Dedifferentiated amniotic fluid mesenchymal stem cell (primary cell): Measurements from ENCODE around the gene SLC17A8.
"Not testable (repeated sequence)": the region's sequence is repeated elsewhere in the genome, so short reads cannot be mapped to it uniquely, and the experiment has no call there.

Experiments used
- DNase-seq: peaks from one replicate; pipeline ENCODE4 v3.0.0-alpha.2; 2016; ENCODE audit errors: extremely low spot score

The SLC17A8 gene

GRCh38 chr12:100356644-100357223, at the start of gene SLC17A8:
SLC17A8 (plus strand) TSS chr12:100357074; CDS start chr12:100357392, 318 bp downstream.
- no peak for DNase-seq

- not testable (repeated sequence) for DNase-seq
Observed at GRCh38 chr12:100308138-100308537, 48.7 kb upstream of the SLC17A8 start.

GRCh38 chr12:100311317-100311716, 45.6 kb upstream of the SLC17A8 start:
- DNase-seq: no peak

- no peak for DNase-seq
Observed at GRCh38 chr12:100317371-100317770, 39.5 kb upstream of the SLC17A8 start.

GRCh38 chr12:100324498-100324897, 32.4 kb upstream of the SLC17A8 start:
- no peak for DNase-seq

- DNase-seq: no peak
Observed at GRCh38 chr12:100326208-100326607, 30.7 kb upstream of the SLC17A8 start.

- DNase-seq: no peak
Observed at GRCh38 chr12:100329800-100330199, 27.1 kb upstream of the SLC17A8 start.

- DNase-seq: no peak
Observed at GRCh38 chr12:100331871-100332270, 25.0 kb upstream of the SLC17A8 start.

GRCh38 chr12:100332852-100333251, 24.0 kb upstream of the SLC17A8 start:
- DNase-seq: no peak

- DNase-seq: no peak
Observed at GRCh38 chr12:100337299-100337698, 19.6 kb upstream of the SLC17A8 start.

GRCh38 chr12:100337727-100338126, 19.1 kb upstream of the SLC17A8 start:
- DNase-seq: no peak

- DNase-seq: no peak
Observed at GRCh38 chr12:100339071-100339470, 17.8 kb upstream of the SLC17A8 start.

GRCh38 chr12:100342897-100343296, 14.0 kb upstream of the SLC17A8 start:
- not testable (repeated sequence) for DNase-seq

- not testable (repeated sequence) for DNase-seq
Observed at GRCh38 chr12:100344351-100344750, 12.5 kb upstream of the SLC17A8 start.

GRCh38 chr12:100345020-100345767, 11.7 kb upstream of the SLC17A8 start:
- no peak for DNase-seq

- DNase-seq: no peak
Observed at GRCh38 chr12:100346660-100347059, 10.2 kb upstream of the SLC17A8 start.

GRCh38 chr12:100348657-100349454, 8.0 kb upstream of the SLC17A8 start:
- peak; percentile 20 for DNase-seq

GRCh38 chr12:100359248-100359647, 2.4 kb downstream of the SLC17A8 start:
- no peak for DNase-seq

GRCh38 chr12:100359822-100360221, 2.9 kb downstream of the SLC17A8 start:
- no peak for DNase-seq

- DNase-seq: no peak
Observed at GRCh38 chr12:100360450-100360849, 3.6 kb downstream of the SLC17A8 start.

GRCh38 chr12:100364324-100364723, 7.5 kb downstream of the SLC17A8 start:
- DNase-seq: no peak

GRCh38 chr12:100365411-100365810, 8.5 kb downstream of the SLC17A8 start:
- DNase-seq: no peak

- DNase-seq: no peak
Observed at GRCh38 chr12:100368066-100368465, 11.2 kb downstream of the SLC17A8 start.
